ENCODE measurements around the gene DROSHA.
"Not testable (repeated sequence)": the region's sequence is repeated elsewhere in the genome, so short reads cannot be mapped to it uniquely, and the experiment has no call there.

The DROSHA gene

DNA sequence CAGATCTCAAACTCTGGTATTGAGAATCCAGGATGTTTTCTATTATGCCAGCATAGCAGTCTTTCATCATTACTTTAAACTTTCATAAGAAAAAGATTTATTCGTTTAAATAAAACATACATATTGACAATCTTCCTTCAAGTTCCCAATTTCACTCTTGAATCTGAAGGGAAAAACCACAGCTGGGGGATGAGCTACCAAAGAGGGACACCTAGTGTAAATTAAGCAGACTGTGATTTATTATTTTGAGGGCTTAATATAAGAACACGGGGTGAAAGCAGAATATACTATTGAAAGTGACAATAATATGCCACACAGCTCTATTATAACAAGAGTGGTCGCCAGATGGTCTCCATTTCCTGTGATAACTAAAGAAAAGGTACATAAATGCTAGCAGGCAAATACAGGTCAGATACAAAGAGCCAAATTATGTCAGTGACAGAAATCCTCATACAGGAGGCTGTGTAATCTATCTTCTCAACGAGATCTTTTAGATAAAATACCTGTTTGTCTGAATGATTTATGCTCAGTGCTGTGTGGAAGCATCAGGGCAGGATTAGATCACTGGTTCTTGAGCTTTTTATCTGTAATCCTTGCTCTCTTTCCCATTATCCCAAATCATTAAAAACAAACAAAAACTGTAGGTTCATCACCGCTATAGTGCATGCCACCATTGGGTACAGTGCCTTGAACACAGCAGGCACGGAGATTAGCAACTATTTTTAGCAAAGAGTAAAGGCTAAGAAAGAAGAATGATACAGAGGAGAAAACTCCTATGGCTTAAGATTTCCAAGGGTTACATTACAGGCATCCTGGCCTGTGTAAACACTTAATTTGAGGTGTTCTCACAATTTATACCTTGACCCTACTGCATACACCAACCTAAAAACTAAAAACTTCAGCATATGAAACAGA, 116.6 kb downstream of the DROSHA start:
- no peak for DNase-seq (ENCODE audit: low read depth in 2 of 2)

DNA sequence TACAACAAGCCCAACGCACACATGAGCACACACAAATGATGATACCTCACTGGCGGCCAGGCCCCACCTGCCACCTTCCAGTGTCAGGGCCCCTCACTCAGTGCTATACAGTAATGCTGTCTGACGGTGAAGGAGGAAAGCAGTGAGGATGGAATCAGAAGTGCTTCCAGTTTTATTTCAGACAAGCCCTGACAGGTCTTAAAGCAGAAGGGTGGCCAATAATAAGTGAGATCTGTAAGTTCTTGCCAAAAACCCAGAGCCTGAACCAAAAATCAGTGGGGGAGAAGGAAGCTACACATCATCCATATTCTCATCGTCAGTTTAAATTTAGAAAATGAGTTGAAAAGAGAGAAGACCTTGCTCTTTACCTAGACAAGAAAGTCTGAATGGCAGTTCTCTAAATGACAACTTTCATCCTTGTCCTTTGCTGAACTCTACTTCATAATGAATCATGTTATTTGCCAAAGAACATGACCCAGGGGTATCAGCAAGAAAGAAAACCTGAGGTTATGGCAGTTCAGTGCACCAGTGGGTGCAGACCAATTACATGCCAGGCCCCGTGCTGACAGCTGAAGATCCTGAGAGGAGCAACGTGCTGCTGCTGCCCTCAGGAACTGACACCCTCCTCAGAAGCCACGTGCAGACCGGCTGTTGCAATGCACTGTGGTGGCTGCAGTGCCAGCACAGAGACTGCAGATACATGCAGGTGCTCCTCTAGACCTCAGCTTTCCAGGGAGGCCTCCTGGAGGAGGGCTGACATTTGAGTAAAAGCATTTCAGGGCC, 118.7 kb downstream of the DROSHA start:
- DNase-seq (ENCODE audit: low read depth in 2 of 2), result no peak

DNA sequence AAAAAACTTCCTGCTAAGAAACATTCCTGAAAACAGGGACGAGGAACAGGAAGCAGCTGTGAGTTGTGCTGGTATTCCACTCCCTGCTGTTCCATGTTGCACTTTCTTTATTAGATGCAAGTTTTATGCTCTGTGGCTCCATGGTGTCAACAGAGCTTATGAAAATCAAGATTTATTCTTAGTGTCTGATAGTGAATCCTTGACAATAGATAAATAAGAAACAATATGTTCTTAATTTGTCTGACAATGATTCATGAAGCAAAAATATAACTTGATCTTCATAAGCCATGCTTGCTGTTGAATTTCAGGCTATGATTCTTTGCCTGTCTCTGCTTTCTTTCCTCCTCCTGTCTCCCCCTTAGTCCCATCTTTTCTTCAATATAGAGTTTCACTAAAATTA, 119.6 kb downstream of the DROSHA start:
- DNase-seq (ENCODE audit: low read depth in 2 of 2), result peak; percentile 74 to 83

DNA sequence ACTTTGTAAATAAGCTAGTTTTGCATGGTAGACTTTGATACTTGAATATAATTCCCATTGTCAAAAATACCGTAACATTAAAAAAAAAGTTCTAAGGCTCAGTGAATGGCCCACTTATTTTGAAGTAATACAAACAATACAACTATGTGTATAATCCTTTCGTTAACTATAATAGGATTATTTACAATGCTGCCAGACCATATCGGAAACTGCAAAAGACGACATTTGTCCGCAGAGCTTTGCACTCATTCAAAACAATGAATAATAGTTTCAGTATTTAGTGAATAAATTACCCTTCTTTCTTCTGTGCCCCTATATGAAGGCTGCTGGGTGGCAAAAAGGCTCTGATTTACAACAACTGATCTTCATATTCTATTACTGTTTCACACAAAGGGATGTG, 121.8 kb downstream of the DROSHA start:
- DNase-seq (ENCODE audit: low read depth in 2 of 2), result no peak

DNA sequence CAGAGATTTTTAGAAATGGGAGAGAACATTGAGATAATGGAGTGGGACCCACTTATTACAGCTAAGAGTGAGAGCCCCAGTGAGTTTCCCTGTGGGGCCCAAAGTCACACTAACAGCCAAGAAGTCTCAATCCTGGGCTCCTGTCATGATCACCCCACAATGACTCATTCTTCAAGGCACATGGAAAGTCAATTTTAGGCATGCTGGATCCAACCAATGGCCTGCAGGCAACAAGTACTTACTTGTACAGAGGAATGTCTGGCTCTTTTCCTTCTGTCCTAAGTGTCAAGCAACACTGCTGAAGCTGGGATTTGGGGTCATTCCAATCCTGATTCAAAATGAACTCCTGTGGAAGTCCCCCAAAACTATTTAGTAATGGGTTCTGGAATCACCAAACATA, 123.1 kb downstream of the DROSHA start:
- DNase-seq (ENCODE audit: low read depth in 2 of 2), result no peak

DNA sequence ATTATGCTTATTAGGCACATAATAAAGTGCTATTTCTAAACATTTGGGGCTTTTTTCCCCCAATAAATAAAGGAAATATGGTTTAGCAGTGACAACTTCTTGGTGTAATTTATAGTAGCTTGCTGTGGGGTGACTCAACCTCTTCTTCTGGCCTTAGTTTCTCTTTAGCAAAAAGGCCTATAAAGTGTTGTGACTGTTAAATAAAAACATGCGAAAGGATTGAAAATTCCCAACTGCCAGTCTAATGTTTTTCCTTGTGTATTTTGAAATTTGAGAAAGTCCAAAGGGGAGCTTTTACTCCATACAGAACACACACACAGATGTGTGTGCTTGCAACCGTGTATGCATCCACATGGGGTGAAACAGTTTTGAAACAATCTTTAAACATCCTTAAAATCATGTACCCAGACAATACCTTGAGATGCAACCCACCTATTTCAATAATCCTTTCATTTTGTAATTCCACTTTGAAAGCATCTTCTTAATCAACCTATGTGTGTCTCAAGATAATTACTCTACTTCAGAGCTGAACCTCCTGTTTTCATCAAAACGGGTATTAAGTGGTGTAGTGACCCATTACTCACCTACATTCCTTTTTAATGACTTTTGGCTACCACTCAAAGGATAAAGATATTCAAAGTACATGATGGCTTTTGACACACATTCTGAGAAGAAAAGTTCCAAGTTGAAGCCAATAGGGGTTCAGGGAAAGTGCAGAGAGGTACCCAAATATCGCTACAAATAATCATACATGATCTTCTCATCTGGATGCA, 123.8 kb downstream of the DROSHA start:
- no peak for DNase-seq (ENCODE audit: low read depth in 2 of 2)

DNA sequence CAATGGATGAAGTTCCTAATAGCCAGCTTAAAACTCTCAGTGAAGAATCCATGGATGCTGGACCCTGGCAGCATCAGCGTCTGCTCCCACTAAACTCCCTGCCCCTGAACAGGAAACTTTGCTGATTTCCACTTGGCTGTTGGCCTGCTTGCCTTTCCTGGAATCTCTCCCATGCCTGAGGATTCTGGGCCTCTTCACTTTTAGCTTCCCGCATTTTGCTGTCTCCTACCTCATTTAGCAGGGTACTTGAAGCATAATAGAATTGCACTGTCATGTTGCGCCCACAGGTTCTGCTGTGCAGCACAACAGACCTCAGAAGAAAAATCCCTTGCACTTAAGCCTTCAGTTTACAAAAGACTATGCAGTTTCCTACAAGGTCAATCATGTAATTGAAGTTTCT, 127.6 kb downstream of the DROSHA start:
- no peak for DNase-seq (ENCODE audit: low read depth in 2 of 2)

DNA sequence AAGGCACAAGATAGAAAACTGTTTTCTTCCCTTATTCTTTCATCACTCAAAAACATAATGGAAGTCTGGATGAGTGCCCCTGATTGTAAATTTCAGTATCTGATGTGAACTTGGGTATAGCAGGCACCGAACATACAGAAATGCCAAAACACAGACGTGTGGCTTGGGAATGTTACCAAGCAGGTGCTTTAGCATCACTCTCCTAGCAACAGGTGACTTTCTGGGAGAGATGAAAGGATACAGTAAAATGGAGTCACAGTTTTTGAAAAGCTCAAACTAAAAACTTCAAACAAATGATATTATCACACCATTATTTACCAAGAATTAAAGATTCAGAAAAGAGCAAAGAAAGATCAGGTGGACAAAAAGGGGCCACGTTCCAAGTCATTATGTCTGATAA, 130.2 kb downstream of the DROSHA start:
- DNase-seq (ENCODE audit: low read depth in 2 of 2), result no peak

DNA sequence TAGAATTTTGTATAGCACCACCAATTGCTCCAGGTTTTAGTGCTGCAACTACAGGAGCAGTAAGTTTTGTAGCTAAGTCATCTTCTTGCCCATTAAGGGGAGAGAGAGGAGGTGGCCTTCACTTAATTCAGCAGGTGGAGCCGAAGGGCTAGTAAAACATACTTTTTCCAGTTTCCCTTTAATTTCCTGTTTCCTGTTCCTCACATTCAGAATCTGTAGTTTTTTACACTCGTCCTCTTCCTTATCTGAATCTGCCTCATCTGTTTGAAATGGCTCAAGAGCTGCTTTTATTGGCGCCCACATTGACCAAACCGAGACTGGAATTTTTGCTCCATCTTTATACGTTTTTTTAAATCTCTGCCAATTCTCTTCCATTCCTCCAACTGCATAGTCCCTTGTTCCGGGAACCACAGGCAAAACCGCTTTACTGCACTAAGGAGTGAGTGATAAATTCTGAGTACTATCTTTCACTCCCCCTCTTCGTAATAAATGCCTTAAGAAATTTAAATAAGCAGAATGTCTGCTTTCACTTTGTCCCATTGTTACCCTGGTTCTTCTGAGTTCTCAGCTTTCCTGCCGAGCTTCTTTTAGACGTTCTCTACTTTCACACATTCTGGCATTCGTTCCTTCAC, 133.9 kb downstream of the DROSHA start:
- no peak for DNase-seq (ENCODE audit: low read depth in 2 of 2)

DNA sequence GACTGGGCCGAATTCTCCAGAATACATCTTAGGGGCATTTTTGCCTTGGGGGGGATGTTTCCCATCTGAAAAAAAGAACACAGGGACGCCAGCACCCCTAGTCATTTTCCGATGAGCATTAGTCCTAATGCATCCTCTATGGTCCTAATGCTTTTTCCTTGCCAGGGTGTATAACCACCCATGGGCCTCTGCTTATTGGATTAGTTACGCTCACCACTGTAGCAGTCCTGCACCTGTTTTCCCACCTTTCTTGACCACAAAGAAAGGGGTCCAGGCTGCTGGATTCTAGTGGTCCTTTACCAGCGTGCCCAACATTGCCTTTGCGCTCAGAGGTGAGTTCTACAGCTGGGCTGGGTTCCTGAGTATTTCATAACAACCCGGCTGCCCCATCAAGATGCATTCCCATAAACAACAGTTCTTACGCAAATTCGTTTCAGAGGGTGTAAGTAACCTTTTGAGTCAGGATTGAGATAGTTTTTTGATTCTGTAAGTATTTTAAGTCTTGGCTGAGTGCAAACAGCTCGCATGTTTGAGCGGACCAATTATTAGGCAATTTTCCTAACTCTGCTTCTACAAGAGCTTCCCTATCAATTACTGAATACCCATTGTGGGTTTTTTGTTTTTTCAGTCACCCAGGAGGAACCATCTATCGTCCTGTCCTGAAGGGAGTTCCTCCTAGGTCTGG, 135.1 kb downstream of the DROSHA start:
- DNase-seq (ENCODE audit: low read depth in 2 of 2), result no peak

DNA sequence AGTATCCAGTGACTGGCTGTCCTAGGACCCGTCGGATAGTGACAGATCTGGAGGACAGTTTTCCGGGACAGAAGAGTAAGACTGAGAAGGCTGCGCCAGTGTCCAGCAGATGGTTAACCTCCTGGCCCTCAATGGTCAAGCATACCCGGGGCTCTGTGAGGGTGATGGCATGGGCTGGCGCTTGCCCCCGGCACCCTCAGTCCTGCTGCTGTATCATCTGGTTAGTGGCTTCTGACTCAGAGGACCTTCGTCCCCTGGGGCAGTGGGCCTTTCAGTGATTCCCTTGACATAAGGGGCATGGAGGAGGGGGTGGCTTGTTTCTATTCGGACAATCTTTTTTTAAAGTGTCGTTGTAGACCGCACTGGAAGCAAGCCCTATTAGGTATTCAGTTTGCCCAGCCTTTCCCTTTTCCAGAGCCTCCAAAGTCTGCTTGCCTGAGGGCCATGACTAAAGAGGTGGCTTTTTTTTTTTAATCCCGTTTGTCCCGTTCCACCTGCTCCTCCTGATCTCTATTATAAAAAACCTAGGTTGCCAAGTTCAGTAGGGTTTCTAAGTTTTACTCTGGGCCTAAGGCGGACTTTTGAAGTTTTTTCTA, 136.3 kb downstream of the DROSHA start:
- DNase-seq (ENCODE audit: low read depth in 2 of 2), result not testable (repeated sequence)

DNA sequence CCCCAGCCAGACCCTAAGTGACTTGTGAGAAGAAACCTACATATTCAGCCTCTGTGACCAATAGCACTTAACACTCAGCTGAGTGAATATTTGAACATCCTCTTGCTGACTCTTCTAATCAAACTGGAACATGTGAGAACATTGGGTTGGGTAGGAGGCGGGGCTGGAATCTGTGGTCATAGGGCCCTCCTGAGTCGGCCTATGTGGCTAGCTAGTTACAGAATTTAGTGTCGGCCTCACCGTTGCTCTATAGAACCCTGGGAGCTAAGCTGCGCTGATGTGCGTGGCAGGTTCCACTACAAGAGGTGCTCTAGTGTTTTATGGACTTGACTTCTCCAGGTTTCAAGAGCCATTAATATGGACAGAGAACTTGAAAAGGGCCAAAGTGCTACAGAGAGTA, 138.8 kb downstream of the DROSHA start:
- no peak for DNase-seq (ENCODE audit: low read depth in 2 of 2)

DNA sequence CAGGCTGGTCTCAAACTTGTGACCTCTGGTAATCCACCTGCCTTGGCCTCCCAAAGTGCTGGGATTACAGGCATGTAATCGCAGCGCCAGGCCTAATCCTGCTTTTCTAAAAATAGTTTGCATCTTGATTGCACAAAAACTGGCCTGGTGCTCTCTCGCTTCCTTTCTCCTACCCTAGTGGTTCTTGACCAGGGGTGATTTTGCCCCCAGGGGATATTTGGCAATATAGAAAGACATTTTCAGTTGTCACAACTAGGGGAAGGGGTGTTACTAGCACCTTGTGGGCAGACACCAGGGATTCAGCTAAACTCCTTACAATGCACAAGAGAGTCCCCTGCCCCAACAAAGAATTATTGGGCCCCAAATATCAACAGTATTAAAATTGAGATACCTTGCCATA, 139.8 kb downstream of the DROSHA start:
- DNase-seq (ENCODE audit: low read depth in 2 of 2), result no peak

DNA sequence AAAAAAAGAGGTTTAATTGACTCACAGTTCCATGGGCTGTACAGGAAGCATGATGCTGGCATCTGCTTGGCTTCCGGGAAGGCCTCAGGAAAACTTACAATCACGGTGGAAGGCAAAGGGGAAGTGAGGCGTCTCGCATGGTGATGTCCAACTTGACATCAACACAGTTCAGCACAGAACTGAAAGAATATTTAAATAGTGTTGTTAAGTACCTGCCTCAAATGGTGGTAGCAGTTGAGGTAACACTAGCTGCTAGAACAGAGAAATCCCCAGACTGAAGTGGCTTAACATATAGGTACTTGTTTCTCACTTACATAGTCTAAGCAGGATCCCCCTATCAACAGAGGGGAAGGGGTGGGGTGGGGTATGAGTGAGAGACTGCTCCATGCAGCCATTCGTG, 141.6 kb downstream of the DROSHA start:
- no peak for DNase-seq (ENCODE audit: low read depth in 2 of 2)

DNA sequence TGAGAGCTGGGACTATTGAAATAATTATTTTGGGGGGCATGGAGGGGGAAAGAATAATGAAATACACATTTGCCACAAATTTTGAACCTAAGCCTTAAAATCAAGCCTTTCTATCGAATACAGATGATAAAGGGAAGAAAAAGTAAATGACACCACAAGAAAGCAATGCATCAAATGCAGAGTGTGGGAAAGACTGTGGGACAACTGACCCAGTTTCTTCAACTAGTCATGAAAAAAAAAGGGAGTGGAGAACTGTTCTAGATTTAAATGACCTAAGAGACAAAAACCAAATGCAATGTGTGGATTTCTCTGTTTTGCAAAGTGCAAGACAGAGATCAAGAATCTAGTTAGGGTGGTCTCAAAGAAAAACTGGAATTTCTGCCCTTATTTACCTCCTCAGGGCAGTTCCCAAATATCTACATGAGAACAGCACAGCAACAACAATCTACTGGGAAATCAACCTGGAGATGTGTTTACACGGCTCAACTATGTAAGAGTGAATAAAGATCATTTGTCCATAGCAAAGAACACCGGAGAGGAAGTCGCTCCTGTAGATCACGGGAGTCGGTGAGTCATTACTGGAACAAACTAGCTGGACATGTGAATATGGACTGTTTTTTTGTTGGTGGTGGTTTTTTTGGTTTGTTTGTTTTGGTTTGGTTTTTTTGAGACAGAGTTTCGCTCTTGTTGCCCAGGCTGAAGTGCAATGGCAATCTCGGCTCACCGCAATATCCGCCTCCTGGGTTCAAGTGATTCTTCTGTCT, 145.9 kb downstream of the DROSHA start:
- DNase-seq (ENCODE audit: low read depth in 2 of 2), result no peak

DNA sequence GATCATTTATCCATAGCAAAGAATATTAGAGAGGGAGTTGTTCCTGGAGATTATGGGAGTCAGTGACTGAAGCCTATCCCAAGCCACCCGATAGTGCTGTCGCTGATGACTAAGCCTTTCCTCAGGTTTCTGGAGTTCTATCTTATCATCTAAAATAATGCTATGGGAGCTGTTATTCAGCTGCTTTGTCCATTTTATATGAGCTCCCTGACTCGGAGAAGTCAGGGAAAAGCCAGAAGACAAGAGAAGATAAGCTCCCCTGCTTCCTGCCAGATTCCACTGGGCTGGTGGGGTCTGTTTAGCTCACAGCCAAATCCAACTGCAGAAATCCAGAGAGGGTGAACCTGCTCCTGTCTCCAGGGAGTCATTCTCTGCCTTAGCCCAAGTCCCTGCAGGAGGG, 148.2 kb downstream of the DROSHA start:
- DNase-seq (ENCODE audit: low read depth in 2 of 2), result no peak

DNA sequence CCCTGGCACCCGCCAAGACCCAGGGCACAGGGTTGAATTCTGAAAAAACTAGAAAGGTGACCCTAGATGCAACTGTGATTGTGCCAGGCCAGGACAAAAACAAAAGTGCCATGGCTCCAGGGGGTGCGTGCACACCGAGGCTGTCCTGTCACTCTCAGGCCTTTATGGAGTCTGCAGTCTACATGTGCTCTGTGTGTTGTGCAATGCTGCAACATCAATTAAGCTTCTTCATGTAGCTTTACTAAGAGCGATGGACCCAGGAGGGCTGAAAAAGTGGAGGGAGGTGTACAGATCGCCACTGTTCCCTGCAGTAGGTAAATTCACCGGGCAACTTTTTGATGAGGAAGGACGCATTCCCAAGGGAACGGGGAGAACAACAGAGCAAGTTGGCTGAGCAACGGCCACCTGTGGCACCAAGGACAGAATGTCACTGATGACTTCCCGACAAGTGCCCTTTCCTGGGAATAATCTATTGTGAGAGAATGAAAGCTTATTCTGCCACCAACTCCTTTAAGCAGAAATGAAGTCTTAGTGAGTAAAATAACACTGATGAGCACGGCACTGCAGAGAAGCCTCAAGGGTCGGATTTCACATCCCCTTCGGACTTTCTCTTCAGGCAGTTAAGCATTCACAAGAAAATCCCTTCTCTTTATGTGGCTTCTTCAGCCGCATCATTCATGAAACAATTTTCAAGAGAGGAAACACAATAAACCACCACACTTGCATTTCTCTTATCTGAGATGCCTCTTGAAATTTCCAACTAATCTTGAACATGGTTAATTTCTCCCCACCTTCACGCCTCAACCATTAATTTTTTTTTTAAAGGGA, 149.6 kb downstream of the DROSHA start:
- no peak for DNase-seq (ENCODE audit: low read depth in 2 of 2)

DNA sequence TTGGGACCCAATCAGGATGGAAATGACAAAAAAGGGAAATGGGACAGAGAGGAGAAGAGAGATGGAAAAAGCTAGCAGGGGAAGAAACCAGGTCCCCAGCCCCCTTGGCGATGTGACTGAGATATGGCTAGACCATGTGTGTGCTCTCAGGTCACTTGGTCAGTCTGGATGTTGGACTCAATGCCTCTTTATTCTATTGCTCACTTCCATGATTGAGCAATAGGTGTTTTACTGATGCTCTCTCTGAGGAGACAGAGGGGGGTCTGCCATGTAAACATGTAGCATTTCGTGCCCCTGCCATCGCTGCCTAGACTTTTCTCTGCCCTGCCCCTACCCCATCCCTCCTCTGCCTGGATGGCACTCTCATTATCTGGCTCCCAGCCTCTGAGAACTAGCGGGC, 150.6 kb downstream of the DROSHA start:
- DNase-seq (ENCODE audit: low read depth in 2 of 2), result no peak

DNA sequence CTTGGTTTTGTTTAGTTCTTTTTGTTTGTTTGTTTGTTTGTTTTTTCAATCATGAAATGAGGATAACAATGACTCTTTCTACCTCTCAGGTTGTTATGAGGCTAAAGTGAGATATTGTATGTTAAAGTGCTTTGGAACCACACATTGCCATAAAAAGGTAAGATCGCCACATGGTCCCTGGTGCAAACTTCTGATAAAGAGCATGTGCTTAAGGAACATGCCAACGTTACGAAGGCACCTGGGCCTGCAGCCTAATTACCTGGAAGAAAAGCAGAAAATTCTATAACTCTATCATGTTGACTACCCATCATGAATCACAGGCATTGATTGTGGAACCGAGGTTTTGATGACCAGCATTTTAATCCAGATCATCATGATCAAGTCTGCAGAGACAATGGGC, 151.8 kb downstream of the DROSHA start:
- no peak for DNase-seq (ENCODE audit: low read depth in 2 of 2)

All from fibroblast of skin of left biceps (primary cell).